B cell (primary cell): Measurements from ENCODE around the gene SLC25A18.

Source experiments
- EZH2 ChIP-seq: IDR thresholded peaks from 2 replicates; pipeline ENCODE4 v1.6.1; 2012; ENCODE audit warnings: borderline replicate concordance, low read depth, mild to moderate bottlenecking, moderate library complexity, low read length; ENCODE audit not compliant: insufficient read depth, poor library complexity, severe bottlenecking
- TF ChIP-seq, protein P1 (sequence below): fragments of 200-600 bp; IDR thresholded peaks from one replicate; pipeline ENCODE4 v1.8.0; 2022; ENCODE audit warnings: antibody characterized with exemption, mild to moderate bottlenecking

DNA sequence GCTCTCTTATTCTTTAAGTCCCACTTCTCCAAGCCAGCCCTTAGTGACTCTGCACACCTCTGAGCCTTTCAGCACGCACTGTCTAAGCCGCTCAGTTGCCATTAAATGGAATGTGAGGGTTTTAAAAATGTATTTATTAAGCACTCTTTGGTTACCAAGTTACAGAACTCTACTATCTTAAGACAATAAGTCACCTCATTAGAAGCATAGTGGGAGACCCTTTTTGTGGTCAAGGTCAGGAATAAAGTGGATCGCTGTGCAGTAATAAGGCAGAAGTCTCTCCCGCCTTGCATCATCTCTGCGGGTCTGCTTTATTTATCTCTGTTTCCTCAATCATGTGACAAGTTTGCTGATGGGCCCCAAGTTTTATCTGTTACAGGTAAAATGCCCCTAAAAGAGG is 11.9 kb downstream of the SLC25A18 start:
- TF ChIP-seq, protein P1, sequence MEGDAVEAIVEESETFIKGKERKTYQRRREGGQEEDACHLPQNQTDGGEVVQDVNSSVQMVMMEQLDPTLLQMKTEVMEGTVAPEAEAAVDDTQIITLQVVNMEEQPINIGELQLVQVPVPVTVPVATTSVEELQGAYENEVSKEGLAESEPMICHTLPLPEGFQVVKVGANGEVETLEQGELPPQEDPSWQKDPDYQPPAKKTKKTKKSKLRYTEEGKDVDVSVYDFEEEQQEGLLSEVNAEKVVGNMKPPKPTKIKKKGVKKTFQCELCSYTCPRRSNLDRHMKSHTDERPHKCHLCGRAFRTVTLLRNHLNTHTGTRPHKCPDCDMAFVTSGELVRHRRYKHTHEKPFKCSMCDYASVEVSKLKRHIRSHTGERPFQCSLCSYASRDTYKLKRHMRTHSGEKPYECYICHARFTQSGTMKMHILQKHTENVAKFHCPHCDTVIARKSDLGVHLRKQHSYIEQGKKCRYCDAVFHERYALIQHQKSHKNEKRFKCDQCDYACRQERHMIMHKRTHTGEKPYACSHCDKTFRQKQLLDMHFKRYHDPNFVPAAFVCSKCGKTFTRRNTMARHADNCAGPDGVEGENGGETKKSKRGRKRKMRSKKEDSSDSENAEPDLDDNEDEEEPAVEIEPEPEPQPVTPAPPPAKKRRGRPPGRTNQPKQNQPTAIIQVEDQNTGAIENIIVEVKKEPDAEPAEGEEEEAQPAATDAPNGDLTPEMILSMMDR: no peak
- no peak for TF ChIP-seq EZH2
